GM12865 (cell line): ENCODE measurements around the gene NAA50.

ENCODE experiments used
- DNase-seq: peaks from one replicate; pipeline ENCODE4 v3.0.0; 2010; ENCODE audit warnings: low read depth
- H3K4me3 ChIP-seq: 2 replicates; pipeline ENCODE4 v1.5.1; 2011; ENCODE audit warnings: mild to moderate bottlenecking, low read depth, low read length, control low read depth
- CTCF ChIP-seq: IDR thresholded peaks from 2 replicates; pipeline ENCODE4 v1.5.1; 2011; ENCODE audit warnings: low read length, control low read depth, low read depth, inconsistent platforms; ENCODE audit not compliant: insufficient read depth; ENCODE audit errors: missing control alignments

NAA50 gene

DNA sequence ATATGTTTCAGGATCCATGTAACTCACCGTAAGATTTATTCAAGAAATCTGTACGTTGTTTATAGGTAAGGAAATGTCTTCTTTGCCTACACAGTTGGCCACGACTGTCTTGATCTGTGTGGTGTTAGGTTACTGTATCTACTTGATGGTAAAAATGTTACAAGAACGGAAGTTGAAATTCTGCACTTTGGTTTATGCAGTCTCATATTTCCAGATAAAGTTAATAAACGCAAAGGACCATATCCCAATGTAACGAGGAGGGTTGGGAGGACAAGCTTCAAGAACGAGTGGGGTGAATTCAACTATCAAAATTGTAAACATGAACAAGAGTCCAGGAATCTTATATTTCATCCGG lies 50.6 kb downstream of the NAA50 start:
- H3K4me3 ChIP-seq = peak overlapping the region; percentile 63
- peak; percentile 10 for DNase-seq
- no peak for TF ChIP-seq CTCF

DNA sequence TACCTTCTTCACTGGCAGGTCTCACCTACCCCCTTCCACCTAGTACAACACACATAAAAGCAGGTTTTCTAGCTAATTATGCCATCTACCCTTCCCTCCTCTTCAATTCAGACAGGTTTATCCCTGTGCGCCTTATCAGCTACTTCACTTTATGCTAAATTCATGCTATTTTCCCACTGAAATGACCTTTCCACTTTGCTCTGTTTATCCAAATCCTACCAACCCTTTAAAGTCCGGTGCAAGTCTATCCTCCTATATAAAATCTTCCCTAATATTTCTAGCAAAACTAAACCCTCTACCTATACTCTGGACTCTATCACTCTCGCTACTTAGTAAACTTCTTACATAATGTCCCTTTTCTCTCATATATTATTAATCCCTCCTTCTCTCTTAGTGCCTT lies 55.6 kb downstream of the NAA50 start:
- no peak for TF ChIP-seq CTCF
- no peak overlapping the region for H3K4me3 ChIP-seq
- no peak for DNase-seq

GRCh38 chr3:113685956-113686721 lies 59.9 kb downstream of the NAA50 start:
- no peak for DNase-seq
- TF ChIP-seq CTCF = no peak
- no peak overlapping the region for H3K4me3 ChIP-seq

DNA sequence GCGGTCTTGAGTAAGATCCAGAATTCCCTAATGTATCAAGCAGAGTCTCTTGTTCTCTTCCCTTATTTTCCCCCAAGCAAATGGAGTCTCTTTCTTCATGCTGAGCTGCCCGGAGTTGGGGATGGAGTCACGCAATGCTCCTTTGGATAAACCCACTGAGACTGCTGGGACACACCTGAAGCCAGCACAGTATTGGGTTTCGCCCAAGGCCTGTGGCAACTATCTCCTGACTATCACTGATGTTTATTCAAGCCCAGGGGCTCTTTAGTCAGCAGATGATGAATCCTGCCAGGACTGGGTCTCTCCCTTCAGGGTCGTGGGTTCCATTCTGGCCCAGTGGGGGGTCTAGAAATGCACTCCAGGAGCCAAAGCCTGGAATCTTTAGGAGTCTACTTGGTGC lies 60.9 kb downstream of the NAA50 start:
- no peak overlapping the region for H3K4me3 ChIP-seq
- DNase-seq = no peak
- TF ChIP-seq CTCF = no peak

GRCh38 chr3:113684271-113684819 lies 61.7 kb downstream of the NAA50 start:
- DNase-seq = no peak
- H3K4me3 ChIP-seq = no peak overlapping the region
- no peak for TF ChIP-seq CTCF

- no peak for DNase-seq
- TF ChIP-seq CTCF = no peak
- no peak overlapping the region for H3K4me3 ChIP-seq
Measured at GRCh38 chr3:113678773-113679172, 67.3 kb downstream of the NAA50 start.

GRCh38 chr3:113677737-113678136 lies 68.3 kb downstream of the NAA50 start:
- H3K4me3 ChIP-seq = no peak overlapping the region
- no peak for TF ChIP-seq CTCF
- no peak for DNase-seq
